SK-N-SH (cell line): ENCODE results near the gene IMPDH1. TPM values are rescaled to one million over a fixed set of nuclear protein-coding genes. Genes with fewer than 3 reads are reported as not detected.

Experiments
- CTCF ChIA-PET: fragments of 300-600, 350-600 bp; formaldehyde crosslinking; extraction: SDS; loops from one replicate; lab custom pipeline; 2021; lab: Yijun Ruan, JAX
- POLR2A ChIA-PET: fragments of 350-600 bp; sonication (Branson Sonifier 250); formaldehyde crosslinking; extraction: SDS; loops from one replicate; lab custom pipeline; 2020; ENCODE audit warnings: antibody characterized with exemption, inconsistent platforms; lab: Yijun Ruan, JAX
- DNase-seq: peaks from one replicate; pipeline ENCODE4 v3.0.0; 2012
- H2AFZ ChIP-seq: fragments of 200-600 bp; sonication (generic); 2 replicates; pipeline ENCODE4 v1.8.1; 2016; ENCODE audit warnings: antibody characterized with exemption, mild to moderate bottlenecking, low read depth
- H3F3A ChIP-seq: fragments of 200-600 bp; sonication (generic); replicated peaks from 2 replicates; pipeline ENCODE3; 2016; ENCODE audit warnings: antibody characterized with exemption, mild to moderate bottlenecking; ENCODE audit not compliant: insufficient read depth
- H3K27ac ChIP-seq, 2 experiments: fragments of 200-500 bp in 1 of 2; fragments of 200-600 bp in 1 of 2; sonication (Bioruptor generic) in 1 of 2; sonication (generic), shearing (Covaris generic) in 1 of 2; 2 replicates each; pipeline versions ENCODE4 v1.5.1 to v1.6.1; 2014 to 2016; ENCODE audit warnings: low read depth in 2 of 2, inconsistent platforms in 1 of 2, low read length in 1 of 2, mild to moderate bottlenecking in 1 of 2, mixed read lengths in 1 of 2
- H3K27me3 ChIP-seq: fragments of 200-600 bp; sonication (generic), shearing (Covaris generic); 2 replicates; pipeline ENCODE4 v1.6.1; 2016; ENCODE audit warnings: mixed run types; ENCODE audit not compliant: insufficient read depth
- H3K36me3 ChIP-seq, 2 experiments: fragments of 200-500 bp in 1 of 2; fragments of 200-600 bp in 1 of 2; sonication (Bioruptor generic) in 1 of 2; sonication (generic) in 1 of 2; replicated peaks in 1 of 2; 2 replicates each; pipeline versions ENCODE3 to v1.5.1; 2014 to 2016; ENCODE audit warnings: low read length in 1 of 2, mild to moderate bottlenecking in 1 of 2; ENCODE audit not compliant: insufficient read depth in 2 of 2, control insufficient read depth in 1 of 2
- H3K4me1 ChIP-seq, 2 experiments: fragments of 200-500 bp in 1 of 2; fragments of 200-600 bp in 1 of 2; sonication (Bioruptor generic) in 1 of 2; sonication (generic), shearing (Covaris generic) in 1 of 2; 2 replicates each; pipeline versions ENCODE4 v1.5.1 to v1.6.1; 2014 to 2016; ENCODE audit warnings: low read depth in 1 of 2, low read length in 1 of 2, mixed run types in 1 of 2; ENCODE audit not compliant: insufficient read depth in 2 of 2, control insufficient read depth in 1 of 2
- H3K4me2 ChIP-seq: fragments of 200-600 bp; sonication (generic), shearing (Covaris generic); 2 replicates; pipeline ENCODE4 v1.6.1; 2017; ENCODE audit warnings: mixed run types
- H3K4me3 ChIP-seq, 2 experiments: fragments of 200-500 bp in 1 of 2; fragments of 200-600 bp in 1 of 2; sonication (Bioruptor generic) in 1 of 2; sonication (generic), shearing (Covaris generic) in 1 of 2; 2 replicates each; pipeline versions ENCODE4 v1.5.1 to v1.8.1; 2014 to 2016; ENCODE audit warnings: low read depth in 2 of 2, inconsistent platforms in 1 of 2, low read length in 1 of 2, mild to moderate bottlenecking in 1 of 2, mixed read lengths in 1 of 2, moderate library complexity in 1 of 2
- H3K79me2 ChIP-seq: fragments of 200-600 bp; sonication (generic); 2 replicates; pipeline ENCODE4 v1.8.1; 2017; ENCODE audit warnings: mild to moderate bottlenecking; ENCODE audit not compliant: insufficient read depth
- H3K9ac ChIP-seq: fragments of 200-600 bp; sonication (generic); 2 replicates; pipeline ENCODE4 v1.6.1; 2017; ENCODE audit warnings: mixed run types
- H3K9me2 ChIP-seq: fragments of 200-600 bp; sonication (generic); 2 replicates; pipeline ENCODE4 v1.6.1; 2017; ENCODE audit warnings: mixed run types
- H3K9me3 ChIP-seq: fragments of 200-600 bp; sonication (generic); 2 replicates; pipeline ENCODE4 v1.6.1; 2017; ENCODE audit warnings: mixed run types, mild to moderate bottlenecking, moderate library complexity
- H4K20me1 ChIP-seq: fragments of 200-600 bp; sonication (generic); 2 replicates; pipeline ENCODE4 v1.6.1; 2017; ENCODE audit warnings: mild to moderate bottlenecking, mixed run types; ENCODE audit not compliant: insufficient read depth
- CHD2 ChIP-seq: fragments of 150-350 bp; IDR thresholded peaks from 2 replicates; pipeline ENCODE4 v1.6.1; 2018; ENCODE audit warnings: low read length; ENCODE audit not compliant: partially characterized antibody
- EP300 ChIP-seq, 2 experiments: IDR thresholded peaks; 2 replicates each; pipeline versions ENCODE4 v1.4.0 to v1.6.1; 2012; ENCODE audit warnings: borderline replicate concordance in 1 of 2, low read depth in 1 of 2, low read length in 1 of 2
- EZH2phosphoT487 ChIP-seq: fragments of 200-600 bp; sonication (generic); IDR thresholded peaks from 2 replicates; pipeline ENCODE4 v1.6.1; 2017; ENCODE audit warnings: low read depth, mixed run types, mild to moderate bottlenecking, antibody characterized with exemption, moderate library complexity, borderline replicate concordance
- FOSL2 ChIP-seq: IDR thresholded peaks from 2 replicates; pipeline ENCODE4 v1.4.0; 2012; ENCODE audit warnings: low read depth, mild to moderate bottlenecking, moderate library complexity, borderline replicate concordance
- FOXJ3 ChIP-seq: sonication (generic); formaldehyde crosslinking; IDR thresholded peaks from 2 replicates; pipeline ENCODE4 v1.5.1; 2020; ENCODE audit warnings: mild to moderate bottlenecking, missing genetic modification reagents
- FOXM1 ChIP-seq: IDR thresholded peaks from 2 replicates; pipeline ENCODE4 v1.4.0; 2012; ENCODE audit warnings: low read depth, mild to moderate bottlenecking
- GABPA ChIP-seq: IDR thresholded peaks from 2 replicates; pipeline ENCODE4 v1.4.0; 2012; ENCODE audit warnings: low read depth, mild to moderate bottlenecking
- GATA2 ChIP-seq: sonication (generic); formaldehyde crosslinking; IDR thresholded peaks from 2 replicates; pipeline ENCODE4 v1.5.0; 2020; ENCODE audit warnings: mild to moderate bottlenecking, missing genetic modification reagents
- JUND ChIP-seq: IDR thresholded peaks from 2 replicates; pipeline ENCODE4 v1.4.0; 2012
- MXI1 ChIP-seq: IDR thresholded peaks from 2 replicates; pipeline ENCODE4 v1.6.1; 2012; ENCODE audit warnings: mild to moderate bottlenecking, low read depth, low read length, improper control_type of control experiment
- POLR2AphosphoS5 ChIP-seq: IDR thresholded peaks from 2 replicates; pipeline ENCODE4 v1.6.1; 2012; ENCODE audit warnings: low read depth, low read length
- RAD21 ChIP-seq: IDR thresholded peaks from 2 replicates; pipeline ENCODE4 v1.6.1; 2012; ENCODE audit warnings: mild to moderate bottlenecking, low read length
- RCOR1 ChIP-seq: fragments of 150-350 bp; IDR thresholded peaks from 2 replicates; pipeline ENCODE4 v1.6.1; 2017; ENCODE audit warnings: antibody characterized with exemption, low read length
- RXRA ChIP-seq: IDR thresholded peaks from 2 replicates; pipeline ENCODE4 v1.4.0; 2012; ENCODE audit warnings: low read depth, mild to moderate bottlenecking, borderline replicate concordance
- TCF12 ChIP-seq: IDR thresholded peaks from 2 replicates; pipeline ENCODE4 v1.4.0; 2012
- USF2 ChIP-seq: fragments of 150-350 bp; IDR thresholded peaks from 2 replicates; pipeline ENCODE4 v1.6.1; 2017; ENCODE audit warnings: antibody characterized with exemption, low read length, low read depth, borderline replicate concordance
- ZBTB33 ChIP-seq: IDR thresholded peaks from 2 replicates; pipeline ENCODE4 v1.4.0; 2012; ENCODE audit warnings: low read depth, borderline replicate concordance
- WGBS: methylation state at CpG from one replicate; pipeline ENCODE4 v1.1.6; 2017; ENCODE audit warnings: low lambda C conversion rate; 5-methylcytosine and 5-hydroxymethylcytosine counted together
- polyA plus RNA-seq, 3 experiments: library from polyadenylated mRNA; depleted of rRNA; stranded (reverse); fragments of >200 nt; gene quantifications; 2 replicates each; pipeline ENCODE4 v1.2.3, GENCODE V29; 2012
- TF ChIP-seq, protein P1 (sequence below): fragments of 150-350 bp; IDR thresholded peaks from 2 replicates; pipeline ENCODE4 v1.6.1; 2016; ENCODE audit warnings: mild to moderate bottlenecking, low read depth, low read length
- TF ChIP-seq, protein P2 (sequence below): IDR thresholded peaks from 2 replicates; pipeline ENCODE4 v1.4.0; 2012; ENCODE audit warnings: low read depth
- TF ChIP-seq, protein P3 (sequence below): fragments of 200-600 bp; sonication (generic); IDR thresholded peaks from 2 replicates; pipeline ENCODE4 v1.6.1; 2017; ENCODE audit warnings: antibody characterized with exemption, mild to moderate bottlenecking, moderate library complexity
- TF ChIP-seq, protein P4 (sequence below): IDR thresholded peaks from 2 replicates; pipeline ENCODE4; 2012

IMPDH1 gene
- polyA plus RNA-seq, 1 of the 3 experiments (the other 2 are of a cell fraction), result 80.4 TPM

- Histone ChIP-seq H3K27me3 (no peaks in the 10 kb centered on the region), H4K20me1 (no peaks in the 10 kb centered on the region), H3K4me2 (peak within 1 kb of the TSS; percentile 91), H3F3A (no peaks in the 10 kb centered on the region), H3K9me3 (no peaks in the 10 kb centered on the region), H2AFZ (peak within 1 kb of the TSS; percentile 100), H3K36me3 (peaks cover 6 to 19% of the 10 kb centered on the region in 2 experiments), H3K9ac (peak within 1 kb of the TSS; percentile 79), H3K4me1 (peaks cover 0 to 28% of the 10 kb centered on the region in 2 experiments; a peak in 2 of 4 replicates), H3K9me2 (no peaks in the 10 kb centered on the region), H3K4me3 (peak within 1 kb of the TSS; percentile 60 to 80), H3K79me2 (peaks cover 42% of the 10 kb centered on the region), H3K27ac (peak within 1 kb of the TSS; percentile 73 to 86)
- ChIA-PET CTCF (interaction anchor here (0.6 to 15.8 kb wide), 16 partner anchors 9 to 774 kb away, joined by 3 to 1786 read pairs (median 4); partner anchors contain the start of genes HILPDA, IMPDH1 and PRRT4), POLR2A (interaction anchor here (0.6 to 3.3 kb wide), 10 partner anchors 11 to 712 kb away, joined by 3 to 22 read pairs (median 4); no protein-coding TSS in a partner anchor)
- peak; percentile 94 for DNase-seq
- 13% methylated on average over 49 of the region's 49 CpGs for WGBS
- peak; percentile 31; the same call in 1 of the 2 replicates for TF ChIP-seq RAD21
- TF ChIP-seq TCF12, result peak; percentile 64; the same call in 1 of the 2 replicates
- TF ChIP-seq ZBTB33, result peak; percentile 84
- peak; percentile 45; the same call in 1 of the 2 replicates for TF ChIP-seq FOXM1
- TF ChIP-seq FOSL2, result peak; percentile 41; the same call in 1 of the 2 replicates
- TF ChIP-seq, protein P1, sequence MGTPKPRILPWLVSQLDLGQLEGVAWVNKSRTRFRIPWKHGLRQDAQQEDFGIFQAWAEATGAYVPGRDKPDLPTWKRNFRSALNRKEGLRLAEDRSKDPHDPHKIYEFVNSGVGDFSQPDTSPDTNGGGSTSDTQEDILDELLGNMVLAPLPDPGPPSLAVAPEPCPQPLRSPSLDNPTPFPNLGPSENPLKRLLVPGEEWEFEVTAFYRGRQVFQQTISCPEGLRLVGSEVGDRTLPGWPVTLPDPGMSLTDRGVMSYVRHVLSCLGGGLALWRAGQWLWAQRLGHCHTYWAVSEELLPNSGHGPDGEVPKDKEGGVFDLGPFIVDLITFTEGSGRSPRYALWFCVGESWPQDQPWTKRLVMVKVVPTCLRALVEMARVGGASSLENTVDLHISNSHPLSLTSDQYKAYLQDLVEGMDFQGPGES, result peak; percentile 46
- TF ChIP-seq CHD2, result peak; percentile 96
- no peak for TF ChIP-seq EZH2phosphoT487
- TF ChIP-seq RCOR1, result peak; percentile 84; the same call in 1 of the 2 replicates
- TF ChIP-seq USF2, result no peak; the same call in 1 of the 2 replicates
- no peak for TF ChIP-seq GATA2 (CRISPR knock-in tag)
- peak; percentile 53; the same call in 1 of the 2 replicates for TF ChIP-seq FOXJ3
- peak; percentile 86; the same call in 1 of the 2 replicates for TF ChIP-seq RXRA
- TF ChIP-seq, protein P2, sequence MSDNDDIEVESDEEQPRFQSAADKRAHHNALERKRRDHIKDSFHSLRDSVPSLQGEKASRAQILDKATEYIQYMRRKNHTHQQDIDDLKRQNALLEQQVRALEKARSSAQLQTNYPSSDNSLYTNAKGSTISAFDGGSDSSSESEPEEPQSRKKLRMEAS, result peak; percentile 100
- TF ChIP-seq, protein P3, sequence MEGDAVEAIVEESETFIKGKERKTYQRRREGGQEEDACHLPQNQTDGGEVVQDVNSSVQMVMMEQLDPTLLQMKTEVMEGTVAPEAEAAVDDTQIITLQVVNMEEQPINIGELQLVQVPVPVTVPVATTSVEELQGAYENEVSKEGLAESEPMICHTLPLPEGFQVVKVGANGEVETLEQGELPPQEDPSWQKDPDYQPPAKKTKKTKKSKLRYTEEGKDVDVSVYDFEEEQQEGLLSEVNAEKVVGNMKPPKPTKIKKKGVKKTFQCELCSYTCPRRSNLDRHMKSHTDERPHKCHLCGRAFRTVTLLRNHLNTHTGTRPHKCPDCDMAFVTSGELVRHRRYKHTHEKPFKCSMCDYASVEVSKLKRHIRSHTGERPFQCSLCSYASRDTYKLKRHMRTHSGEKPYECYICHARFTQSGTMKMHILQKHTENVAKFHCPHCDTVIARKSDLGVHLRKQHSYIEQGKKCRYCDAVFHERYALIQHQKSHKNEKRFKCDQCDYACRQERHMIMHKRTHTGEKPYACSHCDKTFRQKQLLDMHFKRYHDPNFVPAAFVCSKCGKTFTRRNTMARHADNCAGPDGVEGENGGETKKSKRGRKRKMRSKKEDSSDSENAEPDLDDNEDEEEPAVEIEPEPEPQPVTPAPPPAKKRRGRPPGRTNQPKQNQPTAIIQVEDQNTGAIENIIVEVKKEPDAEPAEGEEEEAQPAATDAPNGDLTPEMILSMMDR, result no peak
- peak; percentile 100 for TF ChIP-seq MXI1
- TF ChIP-seq, protein P4, sequence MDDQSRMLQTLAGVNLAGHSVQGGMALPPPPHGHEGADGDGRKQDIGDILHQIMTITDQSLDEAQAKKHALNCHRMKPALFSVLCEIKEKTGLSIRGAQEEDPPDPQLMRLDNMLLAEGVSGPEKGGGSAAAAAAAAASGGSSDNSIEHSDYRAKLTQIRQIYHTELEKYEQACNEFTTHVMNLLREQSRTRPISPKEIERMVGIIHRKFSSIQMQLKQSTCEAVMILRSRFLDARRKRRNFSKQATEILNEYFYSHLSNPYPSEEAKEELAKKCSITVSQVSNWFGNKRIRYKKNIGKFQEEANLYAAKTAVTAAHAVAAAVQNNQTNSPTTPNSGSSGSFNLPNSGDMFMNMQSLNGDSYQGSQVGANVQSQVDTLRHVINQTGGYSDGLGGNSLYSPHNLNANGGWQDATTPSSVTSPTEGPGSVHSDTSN, result peak; percentile 67
- TF ChIP-seq GABPA, result peak; percentile 99
- peak in 1 of 2 experiments; percentile 70; a peak in 1 of 4 replicates for TF ChIP-seq EP300 (IDR thresholded peaks at IDR 0.05; ENCODE audit: borderline replicate concordance in 1 of 2, low read depth in 1 of 2, low read length in 1 of 2)
- peak; percentile 97 for TF ChIP-seq POLR2AphosphoS5
- no peak; the same call in 1 of the 2 replicates for TF ChIP-seq JUND
These were observed 66.0 kb downstream of the IMPDH1 start, which contains the start of gene RBM28 for GRCh38 chr7:128343554-128344430. Gene RBM28 (minus strand): TSS chr7:128343908. CDS start chr7:128343793, 115 bp downstream.
